ENCODE data around the gene CATSPERB. TPM values are rescaled to one million over a fixed set of nuclear protein-coding genes. Genes with fewer than 3 reads are reported as not detected.
"Not testable (repeated sequence)": the region's sequence is repeated elsewhere in the genome, so short reads cannot be mapped to it uniquely, and the experiment has no call there.

CATSPERB gene
- total RNA-seq, 4 donors from 2014 or later = 0.11 to 2.9 (median 0.91) TPM

DNA sequence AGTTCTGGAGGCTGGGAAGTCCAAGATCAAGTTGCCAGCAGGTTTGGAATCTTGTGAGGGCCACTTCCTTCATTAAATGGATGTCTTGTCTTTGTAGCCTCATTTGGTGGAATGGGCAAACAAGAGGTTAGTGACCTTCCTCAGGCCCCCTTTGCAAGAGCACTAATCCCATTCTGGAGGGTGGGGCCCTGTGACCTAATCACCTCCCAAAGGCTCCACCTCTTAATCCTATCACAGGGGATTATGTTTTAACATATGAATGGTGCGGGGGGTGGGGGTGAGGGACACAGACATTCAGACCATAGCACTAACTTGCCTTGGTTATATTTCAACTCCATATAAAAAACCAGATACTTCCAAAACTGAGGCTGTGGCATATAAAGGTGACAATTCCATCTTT, 161.9 kb downstream of the CATSPERB start:
- WGBS = 42% methylated on average over 1 of the region's 1 CpG

DNA sequence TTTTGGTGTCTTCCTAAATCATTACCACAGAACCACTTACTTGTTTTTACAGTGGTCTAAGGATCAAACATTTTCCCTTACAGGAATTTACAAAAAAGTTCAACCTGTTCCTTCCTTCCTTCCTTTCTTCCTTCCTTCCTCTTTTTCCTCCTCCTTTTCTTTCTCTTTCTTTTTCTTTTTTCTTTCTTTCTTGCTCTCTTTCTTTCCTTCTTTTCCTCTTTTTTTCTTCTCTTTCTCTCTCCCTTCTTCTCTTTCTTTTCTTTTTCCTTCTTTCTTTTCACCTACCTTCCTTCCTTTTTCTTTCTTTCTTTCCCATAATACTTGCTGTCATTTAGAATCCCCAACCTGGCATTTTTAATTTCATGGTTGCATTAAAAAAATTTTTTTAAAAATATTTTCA, 162.6 kb downstream of the CATSPERB start:
- H3K27ac ChIP-seq (replicated peaks in 1 of 4) = no peak overlapping the region
- TF ChIP-seq POLR2A (IDR thresholded peaks at IDR 0.05; ENCODE audit: low read depth) (no peak), POLR2AphosphoS5 (IDR thresholded peaks at IDR 0.05) (no peak), EP300 (IDR thresholded peaks at IDR 0.05) (no peak)
- TF ChIP-seq, protein P1, sequence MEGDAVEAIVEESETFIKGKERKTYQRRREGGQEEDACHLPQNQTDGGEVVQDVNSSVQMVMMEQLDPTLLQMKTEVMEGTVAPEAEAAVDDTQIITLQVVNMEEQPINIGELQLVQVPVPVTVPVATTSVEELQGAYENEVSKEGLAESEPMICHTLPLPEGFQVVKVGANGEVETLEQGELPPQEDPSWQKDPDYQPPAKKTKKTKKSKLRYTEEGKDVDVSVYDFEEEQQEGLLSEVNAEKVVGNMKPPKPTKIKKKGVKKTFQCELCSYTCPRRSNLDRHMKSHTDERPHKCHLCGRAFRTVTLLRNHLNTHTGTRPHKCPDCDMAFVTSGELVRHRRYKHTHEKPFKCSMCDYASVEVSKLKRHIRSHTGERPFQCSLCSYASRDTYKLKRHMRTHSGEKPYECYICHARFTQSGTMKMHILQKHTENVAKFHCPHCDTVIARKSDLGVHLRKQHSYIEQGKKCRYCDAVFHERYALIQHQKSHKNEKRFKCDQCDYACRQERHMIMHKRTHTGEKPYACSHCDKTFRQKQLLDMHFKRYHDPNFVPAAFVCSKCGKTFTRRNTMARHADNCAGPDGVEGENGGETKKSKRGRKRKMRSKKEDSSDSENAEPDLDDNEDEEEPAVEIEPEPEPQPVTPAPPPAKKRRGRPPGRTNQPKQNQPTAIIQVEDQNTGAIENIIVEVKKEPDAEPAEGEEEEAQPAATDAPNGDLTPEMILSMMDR (IDR thresholded peaks at IDR 0.05) = no peak
- H3K4me3 ChIP-seq = no peak overlapping the region
- no peaks in the 10 kb centered on the region for H3K9me3 ChIP-seq
- H3K4me1 ChIP-seq = peaks cover 0 to 10% (median 7%) of the 10 kb centered on the region in 4 donors
- no peaks in the 10 kb centered on the region for H3K36me3 ChIP-seq
- intact Hi-C loops (cut with DNase I) = no loop called here
- H3K27me3 ChIP-seq = peaks cover 0 to 25% (median 0%) of the 10 kb centered on the region in 4 donors
- no peak for DNase-seq (ENCODE audit: extremely low spot score)

More for the DNA sequence above, 161.9 kb downstream of the CATSPERB start:
- intact Hi-C loops (cut with DNase I) = no loop called here
- Histone ChIP-seq H3K27me3 (peaks cover 0 to 31% (median 0%) of the 10 kb centered on the region in 4 donors), H3K9me3 (no peaks in the 10 kb centered on the region), H3K27ac (replicated peaks in 1 of 4) (no peak overlapping the region), H3K36me3 (no peaks in the 10 kb centered on the region), H3K4me3 (no peak overlapping the region), H3K4me1 (peaks cover 0 to 15% (median 12%) of the 10 kb centered on the region in 4 donors)
- TF ChIP-seq, protein P1 (IDR thresholded peaks at IDR 0.05) = no peak
- TF ChIP-seq POLR2AphosphoS5 (IDR thresholded peaks at IDR 0.05) (no peak), EP300 (IDR thresholded peaks at IDR 0.05) (no peak), POLR2A (IDR thresholded peaks at IDR 0.05; ENCODE audit: low read depth) (no peak)
- peak; percentile 53 for DNase-seq (ENCODE audit: extremely low spot score)

DNA sequence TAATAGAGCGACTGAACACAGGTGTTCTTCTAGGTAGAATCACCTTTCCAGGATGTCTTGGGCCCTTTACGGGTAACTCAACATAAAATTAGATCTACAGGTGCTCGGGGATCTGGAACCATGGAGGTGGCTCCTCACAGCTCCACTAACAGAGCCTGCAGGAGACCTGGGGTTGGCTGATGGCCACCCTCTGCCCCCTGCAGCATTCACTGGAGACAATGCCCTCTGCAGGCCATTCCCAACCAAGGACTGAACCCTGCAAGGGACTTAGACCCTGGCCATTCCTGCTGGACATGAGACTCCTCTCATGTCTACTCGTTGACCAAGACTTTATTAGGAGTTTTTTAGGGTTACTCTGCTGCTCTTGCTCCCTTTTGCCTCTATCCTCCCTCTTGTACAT, 163.3 kb downstream of the CATSPERB start:
- 88% methylated on average over 4 of the region's 4 CpGs for WGBS
- DNase-seq (ENCODE audit: extremely low spot score) = peak; percentile 66
- Histone ChIP-seq H3K36me3 (no peaks in the 10 kb centered on the region), H3K9me3 (no peaks in the 10 kb centered on the region), H3K27ac (replicated peaks in 1 of 4) (no peak overlapping the region), H3K4me1 (peaks cover 0 to 3% (median under 1%) of the 10 kb centered on the region in 4 donors), H3K27me3 (peaks cover 0 to 18% (median 0%) of the 10 kb centered on the region in 4 donors), H3K4me3 (no peak overlapping the region)
- intact Hi-C loops (cut with DNase I) = no loop called here
- TF ChIP-seq POLR2A (IDR thresholded peaks at IDR 0.05; ENCODE audit: low read depth) (no peak), POLR2AphosphoS5 (IDR thresholded peaks at IDR 0.05) (no peak), EP300 (IDR thresholded peaks at IDR 0.05) (no peak)
- TF ChIP-seq, protein P1 (IDR thresholded peaks at IDR 0.05) = no peak

DNA sequence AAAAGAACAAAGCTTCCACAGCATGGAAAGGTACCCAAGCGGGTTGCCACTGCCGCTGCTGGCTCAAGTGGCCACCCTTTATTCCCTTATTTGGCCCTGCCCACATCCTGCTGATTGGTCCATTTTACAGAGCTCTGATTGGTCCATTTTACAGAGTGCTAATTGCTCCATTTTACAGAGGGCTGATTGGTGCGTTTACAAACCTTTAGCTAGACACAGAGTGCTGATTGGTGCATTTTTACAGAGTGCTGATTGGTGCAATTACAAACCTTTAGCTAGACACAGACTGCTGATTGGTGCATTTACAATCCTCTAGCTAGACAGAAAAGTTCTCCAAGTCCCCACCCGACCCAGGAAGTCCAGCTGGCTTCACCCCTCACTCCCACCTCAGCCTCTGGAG, 164.1 kb downstream of the CATSPERB start:
- DNase-seq (ENCODE audit: extremely low spot score); H3K27ac ChIP-seq (replicated peaks in 1 of 4); H3K36me3 ChIP-seq; H3K4me1 ChIP-seq; intact Hi-C loops (cut with DNase I); H3K9me3 ChIP-seq; H3K4me3 ChIP-seq: not testable (repeated sequence)
- peaks cover 0 to 16% (median 0%) of the 10 kb centered on the region in 4 donors for H3K27me3 ChIP-seq
- 47% methylated on average over 4 of the region's 4 CpGs for WGBS

DNA sequence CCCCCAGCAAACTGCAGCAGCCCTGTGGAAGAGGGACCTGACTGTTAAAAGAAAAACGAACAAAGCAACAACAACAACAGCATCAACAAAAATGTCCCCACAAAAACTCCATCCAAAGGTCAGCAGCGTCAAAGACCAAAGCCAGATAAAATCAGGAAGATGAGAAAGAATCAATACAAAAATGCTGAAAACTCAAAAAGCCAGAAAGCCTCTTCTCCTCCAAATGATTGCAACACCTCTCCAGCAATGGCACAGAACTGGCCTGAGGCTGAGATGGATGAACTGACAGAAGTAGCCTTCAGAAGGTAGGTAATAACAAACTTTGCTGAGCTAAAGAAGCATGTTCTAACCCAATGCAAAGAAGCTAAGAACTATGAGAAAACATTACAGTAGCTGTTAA, 176.4 kb downstream of the CATSPERB start:
- intact Hi-C loops (cut with DNase I) = no loop called here
- Histone ChIP-seq H3K9me3 (no peaks in the 10 kb centered on the region), H3K27ac (replicated peaks in 1 of 4) (no peak overlapping the region), H3K36me3 (no peaks in the 10 kb centered on the region), H3K4me1 (no peaks in the 10 kb centered on the region), H3K27me3 (peaks cover 0 to 14% (median 0%) of the 10 kb centered on the region in 4 donors), H3K4me3 (no peak overlapping the region)
- no peak for DNase-seq (ENCODE audit: extremely low spot score)
- 72% methylated on average over 2 of the region's 2 CpGs for WGBS
- no peak for TF ChIP-seq EP300 (IDR thresholded peaks at IDR 0.05)
- no peak for TF ChIP-seq POLR2A (IDR thresholded peaks at IDR 0.05; ENCODE audit: low read depth)
- no peak for TF ChIP-seq POLR2AphosphoS5 (IDR thresholded peaks at IDR 0.05)
- TF ChIP-seq, protein P1 (IDR thresholded peaks at IDR 0.05) = no peak

Measured in esophagus muscularis mucosa (tissue), 4 donors.